ENCODE measurements around the gene PTPRN2. TPM values are rescaled to one million over a fixed set of nuclear protein-coding genes. Genes with fewer than 3 reads are reported as not detected.
A peak's percentile ranks its signal among the peaks of the same experiment; 100 is the strongest.

PTPRN2 gene
- total and polyA plus RNA-seq, 2 of the 13 experiments (the other 11 are each of a cell fraction or from before 2014, with no cell fraction given): 2.5 to 24.2 TPM

DNA sequence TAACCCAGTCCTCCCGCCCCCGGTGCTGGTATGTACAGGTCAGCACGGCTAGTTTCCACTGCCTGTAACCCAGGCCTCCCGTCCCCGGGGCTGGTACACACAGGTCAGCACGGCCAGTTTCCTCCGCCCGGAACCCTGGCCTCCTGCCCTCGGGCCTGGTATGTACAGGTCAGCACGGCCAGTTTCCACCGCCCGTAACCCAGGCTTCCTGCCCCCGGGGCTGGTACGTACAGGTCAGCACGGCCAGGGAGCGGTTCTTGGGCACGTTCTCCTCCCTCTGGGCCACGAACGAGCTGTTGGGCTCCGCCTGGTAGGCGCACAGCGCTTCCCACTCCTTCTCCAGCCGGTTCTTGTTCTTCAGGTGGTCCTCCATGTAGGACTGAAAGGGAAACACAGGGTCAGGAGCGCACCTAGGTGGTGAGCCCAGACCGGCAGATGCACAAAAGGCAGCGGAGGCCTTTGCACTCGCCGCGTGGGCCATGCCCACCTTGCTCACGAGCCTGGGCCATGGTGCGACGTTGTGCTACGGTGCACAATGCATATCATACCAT is 966.4 kb downstream of the PTPRN2 start:
- BruUV-seq (replicated peaks): no TSS peak
- WGBS (ENCODE audit: low lambda C conversion rate): 70% methylated on average over 21 of the region's 33 CpGs
- ATAC-seq: peak; percentile 37; the same call in 2 of the 3 replicates
- H3K4me2 ChIP-seq (ENCODE audit: low read depth, low read length): no peak overlapping the region
- POLR2A ChIA-PET: no interaction called here
- intact Hi-C loops (cut with micrococcal nuclease; ENCODE audit: unreplicated experiment): no loop called here
- H3K4me3 ChIP-seq (replicated peaks in 1 of 3; ENCODE audit: insufficient read depth in 1 of 3, low read depth in 2 of 3, low read length in 3 of 3): no peak overlapping the region
- DNase-seq (ENCODE audit: low spot score): no peak
- H2AFZ ChIP-seq (ENCODE audit: low read length): no peak overlapping the region
- H3K27ac ChIP-seq (ENCODE audit: extremely low read length, insufficient read depth, low read length): no peak overlapping the region
- TF ChIP-seq NFRKB (IDR thresholded peaks at IDR 0.05) (no peak), ZBED4 (CRISPR knock-in tag; IDR thresholded peaks at IDR 0.05; ENCODE audit: borderline replicate concordance) (no peak), WIZ (CRISPR knock-in tag; IDR thresholded peaks at IDR 0.05) (no peak), ZNF207 (IDR thresholded peaks at IDR 0.05; ENCODE audit: borderline replicate concordance) (no peak), HDAC1 (CRISPR knock-in tag; IDR thresholded peaks at IDR 0.05) (no peak), ZBTB20 (CRISPR knock-in tag; IDR thresholded peaks at IDR 0.05; ENCODE audit: borderline replicate concordance, low read depth) (no peak), ZNF253 (CRISPR knock-in tag; IDR thresholded peaks at IDR 0.05; ENCODE audit: borderline replicate concordance) (no peak), DBP (CRISPR knock-in tag; IDR thresholded peaks at IDR 0.05; ENCODE audit: not compliant biosample characterization) (no peak), MLLT10 (CRISPR knock-in tag; IDR thresholded peaks at IDR 0.05) (no peak), ZNF598 (CRISPR knock-in tag; IDR thresholded peaks at IDR 0.05; ENCODE audit: borderline replicate concordance) (no peak)
- TF ChIP-seq, protein P1, sequence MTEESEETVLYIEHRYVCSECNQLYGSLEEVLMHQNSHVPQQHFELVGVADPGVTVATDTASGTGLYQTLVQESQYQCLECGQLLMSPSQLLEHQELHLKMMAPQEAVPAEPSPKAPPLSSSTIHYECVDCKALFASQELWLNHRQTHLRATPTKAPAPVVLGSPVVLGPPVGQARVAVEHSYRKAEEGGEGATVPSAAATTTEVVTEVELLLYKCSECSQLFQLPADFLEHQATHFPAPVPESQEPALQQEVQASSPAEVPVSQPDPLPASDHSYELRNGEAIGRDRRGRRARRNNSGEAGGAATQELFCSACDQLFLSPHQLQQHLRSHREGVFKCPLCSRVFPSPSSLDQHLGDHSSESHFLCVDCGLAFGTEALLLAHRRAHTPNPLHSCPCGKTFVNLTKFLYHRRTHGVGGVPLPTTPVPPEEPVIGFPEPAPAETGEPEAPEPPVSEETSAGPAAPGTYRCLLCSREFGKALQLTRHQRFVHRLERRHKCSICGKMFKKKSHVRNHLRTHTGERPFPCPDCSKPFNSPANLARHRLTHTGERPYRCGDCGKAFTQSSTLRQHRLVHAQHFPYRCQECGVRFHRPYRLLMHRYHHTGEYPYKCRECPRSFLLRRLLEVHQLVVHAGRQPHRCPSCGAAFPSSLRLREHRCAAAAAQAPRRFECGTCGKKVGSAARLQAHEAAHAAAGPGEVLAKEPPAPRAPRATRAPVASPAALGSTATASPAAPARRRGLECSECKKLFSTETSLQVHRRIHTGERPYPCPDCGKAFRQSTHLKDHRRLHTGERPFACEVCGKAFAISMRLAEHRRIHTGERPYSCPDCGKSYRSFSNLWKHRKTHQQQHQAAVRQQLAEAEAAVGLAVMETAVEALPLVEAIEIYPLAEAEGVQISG (CRISPR knock-in tag; IDR thresholded peaks at IDR 0.05): no peak
- TF ChIP-seq, protein P2, sequence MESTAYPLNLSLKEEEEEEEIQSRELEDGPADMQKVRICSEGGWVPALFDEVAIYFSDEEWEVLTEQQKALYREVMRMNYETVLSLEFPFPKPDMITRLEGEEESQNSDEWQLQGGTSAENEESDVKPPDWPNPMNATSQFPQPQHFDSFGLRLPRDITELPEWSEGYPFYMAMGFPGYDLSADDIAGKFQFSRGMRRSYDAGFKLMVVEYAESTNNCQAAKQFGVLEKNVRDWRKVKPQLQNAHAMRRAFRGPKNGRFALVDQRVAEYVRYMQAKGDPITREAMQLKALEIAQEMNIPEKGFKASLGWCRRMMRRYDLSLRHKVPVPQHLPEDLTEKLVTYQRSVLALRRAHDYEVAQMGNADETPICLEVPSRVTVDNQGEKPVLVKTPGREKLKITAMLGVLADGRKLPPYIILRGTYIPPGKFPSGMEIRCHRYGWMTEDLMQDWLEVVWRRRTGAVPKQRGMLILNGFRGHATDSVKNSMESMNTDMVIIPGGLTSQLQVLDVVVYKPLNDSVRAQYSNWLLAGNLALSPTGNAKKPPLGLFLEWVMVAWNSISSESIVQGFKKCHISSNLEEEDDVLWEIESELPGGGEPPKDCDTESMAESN (CRISPR knock-in tag; conservative IDR thresholded peaks at IDR 0.05): no peak
- H3K4me1 ChIP-seq (ENCODE audit: insufficient read depth, low read length): no peaks in the 10 kb centered on the region
- in situ Hi-C loops (cut with HindIII; ENCODE audit: extremely low pct_ligation_motif_present, low pct_unique_long_range_greater_than_20kb): no loop called here
- H3K79me2 ChIP-seq (ENCODE audit: insufficient read depth, low read length): no peaks in the 10 kb centered on the region
- peaks cover 0 to 62% of the 10 kb centered on the region in 2 experiments; a peak in 3 of 5 replicates for H3K27me3 ChIP-seq (ENCODE audit: control insufficient read depth in 1 of 2, insufficient read depth in 2 of 2, low read length in 2 of 2)
- no peaks in the 10 kb centered on the region for H3K9me3 ChIP-seq (ENCODE audit: low read length)
- no peak overlapping the region for H3K9ac ChIP-seq (ENCODE audit: insufficient read depth, low read depth, low read length)
- no peaks in the 10 kb centered on the region for H4K20me1 ChIP-seq (ENCODE audit: insufficient read depth, low read length)
- FAIRE-seq: no peak
- H3K36me3 ChIP-seq (replicated peaks in 1 of 2; ENCODE audit: control insufficient read depth in 1 of 2, insufficient read depth in 2 of 2, low read length in 2 of 2): no peaks in the 10 kb centered on the region
- CTCF ChIA-PET (ENCODE audit: low intra/inter-chr PET ratio, low total read pairs): no interaction called here
